GM21717 (cell line): ENCODE measurements around the gene TBC1D4.

Experiments used
- ATAC-seq: cut with Tn5 transposase; IDR thresholded peaks from one replicate; pipeline ENCODE4 v1.9.1; 2021; ENCODE audit warnings: mild to moderate bottlenecking, moderate library complexity; ENCODE audit not compliant: unreplicated experiment

Gene TBC1D4, protein sequence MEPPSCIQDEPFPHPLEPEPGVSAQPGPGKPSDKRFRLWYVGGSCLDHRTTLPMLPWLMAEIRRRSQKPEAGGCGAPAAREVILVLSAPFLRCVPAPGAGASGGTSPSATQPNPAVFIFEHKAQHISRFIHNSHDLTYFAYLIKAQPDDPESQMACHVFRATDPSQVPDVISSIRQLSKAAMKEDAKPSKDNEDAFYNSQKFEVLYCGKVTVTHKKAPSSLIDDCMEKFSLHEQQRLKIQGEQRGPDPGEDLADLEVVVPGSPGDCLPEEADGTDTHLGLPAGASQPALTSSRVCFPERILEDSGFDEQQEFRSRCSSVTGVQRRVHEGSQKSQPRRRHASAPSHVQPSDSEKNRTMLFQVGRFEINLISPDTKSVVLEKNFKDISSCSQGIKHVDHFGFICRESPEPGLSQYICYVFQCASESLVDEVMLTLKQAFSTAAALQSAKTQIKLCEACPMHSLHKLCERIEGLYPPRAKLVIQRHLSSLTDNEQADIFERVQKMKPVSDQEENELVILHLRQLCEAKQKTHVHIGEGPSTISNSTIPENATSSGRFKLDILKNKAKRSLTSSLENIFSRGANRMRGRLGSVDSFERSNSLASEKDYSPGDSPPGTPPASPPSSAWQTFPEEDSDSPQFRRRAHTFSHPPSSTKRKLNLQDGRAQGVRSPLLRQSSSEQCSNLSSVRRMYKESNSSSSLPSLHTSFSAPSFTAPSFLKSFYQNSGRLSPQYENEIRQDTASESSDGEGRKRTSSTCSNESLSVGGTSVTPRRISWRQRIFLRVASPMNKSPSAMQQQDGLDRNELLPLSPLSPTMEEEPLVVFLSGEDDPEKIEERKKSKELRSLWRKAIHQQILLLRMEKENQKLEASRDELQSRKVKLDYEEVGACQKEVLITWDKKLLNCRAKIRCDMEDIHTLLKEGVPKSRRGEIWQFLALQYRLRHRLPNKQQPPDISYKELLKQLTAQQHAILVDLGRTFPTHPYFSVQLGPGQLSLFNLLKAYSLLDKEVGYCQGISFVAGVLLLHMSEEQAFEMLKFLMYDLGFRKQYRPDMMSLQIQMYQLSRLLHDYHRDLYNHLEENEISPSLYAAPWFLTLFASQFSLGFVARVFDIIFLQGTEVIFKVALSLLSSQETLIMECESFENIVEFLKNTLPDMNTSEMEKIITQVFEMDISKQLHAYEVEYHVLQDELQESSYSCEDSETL (N-terminal part only)

DNA sequence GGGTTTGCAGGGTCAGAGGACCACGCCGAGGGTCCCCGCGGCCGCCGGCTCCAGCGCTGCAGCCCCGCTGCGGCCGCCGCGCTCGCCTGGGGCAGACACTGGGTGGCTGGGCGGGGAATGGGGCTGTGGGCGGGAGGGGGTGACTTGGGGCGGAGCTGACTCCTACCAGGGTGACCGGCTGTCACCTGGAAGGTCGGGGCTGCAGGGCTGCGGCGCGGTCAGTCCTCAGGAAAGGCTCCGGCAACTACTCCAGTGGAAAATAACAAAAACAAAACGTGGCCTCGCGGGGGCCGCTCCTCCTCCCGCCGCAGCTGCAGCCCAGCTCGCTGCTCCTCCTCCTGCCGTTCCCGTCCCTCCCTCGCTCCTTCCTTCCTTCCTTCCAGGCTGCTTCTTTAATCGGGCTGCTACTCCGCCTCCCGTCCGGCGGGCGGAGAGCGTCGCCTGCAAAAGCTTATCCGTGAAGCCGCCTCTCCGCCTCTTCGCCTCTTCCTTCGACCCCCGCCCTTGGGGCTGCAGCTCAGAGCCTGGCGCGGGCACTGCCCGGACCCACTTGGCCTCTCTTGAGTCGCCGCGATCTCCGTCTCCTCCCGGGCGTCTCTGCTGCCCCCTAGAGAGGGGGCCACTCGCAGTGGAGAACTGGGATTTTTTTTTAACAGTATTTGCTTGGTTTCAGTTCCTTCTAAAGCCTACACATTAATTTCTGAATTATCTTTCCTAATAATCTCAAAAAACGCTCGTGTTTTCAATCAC is at the start of gene TBC1D4:
Gene TBC1D4, minus strand, starts transcription at position 100 of the 750 bp plus-strand sequence. CDS start 402 bp downstream, outside the sequence.
- ATAC-seq = peak; percentile 77

DNA sequence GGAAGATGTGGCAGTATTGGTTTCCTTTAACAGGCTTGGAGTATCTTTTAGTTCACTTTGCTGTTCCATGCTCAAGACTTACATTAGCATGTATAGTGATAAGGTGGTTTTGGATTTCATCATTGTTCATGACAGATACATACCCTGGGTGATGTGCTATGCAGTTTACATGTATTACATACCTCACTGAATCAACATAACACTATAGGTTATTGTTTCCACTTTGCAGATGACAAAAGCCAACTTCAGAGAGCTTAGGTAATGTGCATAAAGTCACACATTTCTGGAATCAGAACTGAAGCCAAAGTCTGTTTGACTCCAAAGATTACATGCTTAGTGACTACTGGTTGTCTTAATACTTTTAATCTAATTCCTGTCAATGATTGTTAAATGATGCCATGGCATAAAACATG is 48.6 kb upstream of the TBC1D4 start:
- ATAC-seq = peak; percentile 59

DNA sequence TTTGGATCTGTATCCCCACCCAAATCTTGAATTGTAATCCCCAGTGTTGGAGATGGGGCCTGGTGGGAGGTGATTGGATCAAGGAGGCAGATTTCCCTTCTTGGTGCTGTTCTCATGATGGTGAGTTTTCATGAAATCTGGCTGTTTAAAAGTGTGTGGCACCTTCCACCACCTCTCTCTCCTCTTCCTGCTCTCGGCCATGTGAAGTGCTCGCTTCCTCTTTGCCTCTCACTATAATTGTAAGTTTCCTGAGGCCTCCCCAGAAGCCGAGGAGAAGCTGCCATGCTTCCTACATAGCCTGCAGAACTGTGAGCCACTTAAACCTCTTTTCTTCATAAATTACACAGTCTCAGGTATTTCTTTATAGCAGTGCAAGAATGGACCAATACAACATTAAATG is 40.0 kb upstream of the TBC1D4 start:
- ATAC-seq = no peak

DNA sequence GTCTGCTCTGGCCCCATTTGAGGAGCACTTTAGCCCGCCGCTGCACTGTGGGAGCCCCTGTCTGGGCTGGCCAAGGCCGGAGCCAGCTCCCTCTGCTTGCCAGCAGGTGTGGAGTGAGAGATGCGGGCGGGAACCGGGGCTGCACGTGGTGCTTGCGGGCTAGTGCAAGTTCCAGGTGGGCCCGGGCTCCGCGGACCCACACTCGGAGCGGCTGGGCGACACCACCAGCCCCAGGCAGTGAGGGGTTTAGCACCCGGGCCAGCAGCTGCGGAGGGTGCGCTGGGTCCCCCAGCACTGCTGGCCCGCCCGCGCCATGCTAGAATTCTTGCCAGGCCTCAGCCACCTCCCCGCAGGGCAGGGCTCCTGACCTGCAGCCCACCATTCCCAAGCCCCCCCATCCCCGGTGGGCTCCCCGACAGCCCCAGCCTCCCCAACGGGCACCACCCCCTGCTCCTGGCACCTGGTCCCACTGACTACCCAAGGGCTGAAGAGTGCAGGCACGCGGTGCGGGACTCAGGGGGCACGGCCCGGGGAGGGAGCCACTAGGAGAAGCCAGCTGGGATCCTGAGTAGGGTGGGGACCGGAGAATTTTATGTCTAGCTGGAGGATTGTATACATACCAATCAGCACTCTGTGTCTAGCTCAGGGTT is 36.6 kb upstream of the TBC1D4 start:
- no peak for ATAC-seq

DNA sequence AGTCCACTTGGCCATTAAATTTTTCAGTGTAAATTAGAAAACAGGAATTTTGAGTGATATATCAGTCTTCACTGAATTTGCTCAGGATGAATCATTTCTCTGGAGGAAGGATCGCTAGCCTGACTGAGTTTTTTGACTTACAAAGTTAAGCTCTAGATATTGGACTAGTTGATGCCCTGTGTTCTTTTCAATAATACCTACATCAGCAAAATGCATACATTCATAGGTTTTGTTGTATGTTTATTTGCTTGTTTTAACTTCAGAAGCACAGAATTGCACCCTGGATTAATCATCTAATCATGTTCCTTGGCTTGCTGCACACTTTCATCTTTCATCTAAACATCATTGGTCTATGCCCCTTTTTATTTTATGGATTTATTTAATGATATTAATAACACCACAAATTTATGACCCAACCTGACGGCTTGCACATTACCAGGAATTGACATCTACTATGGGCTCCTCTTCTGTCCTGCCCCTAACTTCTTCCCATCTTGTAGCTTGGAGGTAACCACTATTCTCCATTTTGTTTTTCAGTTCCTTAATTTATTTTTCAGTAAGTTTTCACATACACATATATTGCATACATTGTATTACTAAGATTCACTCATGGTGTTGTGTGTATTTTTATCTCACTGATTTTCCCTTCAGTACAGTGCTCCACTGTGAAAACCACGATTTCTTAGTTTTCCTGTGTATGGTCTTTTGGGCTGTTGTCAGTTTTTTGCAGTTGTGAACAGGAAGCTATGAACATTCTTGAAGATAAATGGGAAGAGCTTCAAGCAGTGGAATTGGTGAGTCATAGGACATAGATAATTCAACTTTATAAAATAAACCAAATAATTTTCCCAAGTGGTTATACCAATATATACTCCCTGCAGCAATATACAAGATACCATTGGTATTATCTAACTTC is 32.4 kb upstream of the TBC1D4 start:
- ATAC-seq = no peak

DNA sequence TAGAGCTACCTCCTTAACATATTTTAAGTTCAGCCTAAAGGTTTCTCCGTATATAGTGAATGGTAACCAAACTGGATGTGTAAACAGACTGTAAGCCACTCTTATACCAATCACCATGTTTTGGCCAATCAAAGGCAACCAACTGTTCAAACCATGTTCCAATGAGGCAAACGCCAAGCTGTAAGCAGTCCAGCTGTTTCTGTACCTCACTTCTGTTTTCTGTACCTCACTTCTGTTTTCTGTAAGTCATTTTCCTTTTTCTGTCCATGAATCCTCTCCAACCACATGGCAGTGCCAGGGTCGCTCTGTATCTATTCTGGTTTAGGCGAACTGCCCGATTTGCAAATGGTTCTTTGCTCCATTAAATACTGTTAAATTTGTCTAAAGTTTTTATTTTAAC is 31.3 kb upstream of the TBC1D4 start:
- ATAC-seq = no peak

DNA sequence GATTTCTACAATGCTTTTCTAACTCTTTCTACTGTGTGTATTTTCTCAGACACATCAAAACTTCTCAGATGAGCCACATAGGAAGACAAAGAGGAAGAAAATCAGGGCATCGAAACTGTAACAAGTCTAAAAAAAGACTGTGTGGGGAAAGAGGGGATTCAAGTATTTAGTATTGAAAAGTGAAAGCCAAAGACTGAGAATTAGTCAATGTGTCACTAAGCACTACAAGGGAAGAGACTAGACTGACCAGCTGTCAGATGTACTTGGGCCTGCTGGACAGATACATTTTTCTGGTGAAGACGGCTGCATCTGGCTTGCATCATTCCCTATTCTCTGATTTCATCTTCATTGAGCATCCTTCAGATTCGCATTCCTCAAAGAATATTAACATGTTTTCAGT is 30.3 kb upstream of the TBC1D4 start:
- peak; percentile 92 for ATAC-seq

DNA sequence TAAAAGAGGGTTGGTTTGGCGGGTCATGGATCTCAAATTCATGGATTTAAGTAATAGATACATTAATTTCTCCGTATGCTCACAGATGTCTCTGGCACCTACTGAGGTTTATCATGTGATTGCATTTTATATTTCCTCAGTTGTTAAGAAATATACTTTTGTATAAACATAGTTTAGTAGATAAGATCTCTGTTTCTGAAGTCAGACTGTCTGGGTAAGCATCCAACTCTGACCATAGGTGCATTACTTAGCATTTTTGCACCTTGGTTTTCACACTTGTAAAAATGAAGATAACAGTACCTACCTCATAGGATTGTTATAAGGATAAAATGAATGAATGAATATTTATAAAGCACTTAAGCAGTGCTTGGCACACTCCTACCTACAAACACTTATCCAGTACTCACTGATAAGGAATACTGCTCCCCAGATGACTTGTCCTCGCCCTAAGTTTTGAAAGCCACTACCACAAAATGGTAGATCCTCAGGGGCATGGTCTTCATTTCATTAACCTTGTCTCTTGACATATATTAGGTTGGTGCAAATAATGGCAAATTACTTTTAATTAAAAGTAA is 29.2 kb upstream of the TBC1D4 start:
- ATAC-seq = no peak

DNA sequence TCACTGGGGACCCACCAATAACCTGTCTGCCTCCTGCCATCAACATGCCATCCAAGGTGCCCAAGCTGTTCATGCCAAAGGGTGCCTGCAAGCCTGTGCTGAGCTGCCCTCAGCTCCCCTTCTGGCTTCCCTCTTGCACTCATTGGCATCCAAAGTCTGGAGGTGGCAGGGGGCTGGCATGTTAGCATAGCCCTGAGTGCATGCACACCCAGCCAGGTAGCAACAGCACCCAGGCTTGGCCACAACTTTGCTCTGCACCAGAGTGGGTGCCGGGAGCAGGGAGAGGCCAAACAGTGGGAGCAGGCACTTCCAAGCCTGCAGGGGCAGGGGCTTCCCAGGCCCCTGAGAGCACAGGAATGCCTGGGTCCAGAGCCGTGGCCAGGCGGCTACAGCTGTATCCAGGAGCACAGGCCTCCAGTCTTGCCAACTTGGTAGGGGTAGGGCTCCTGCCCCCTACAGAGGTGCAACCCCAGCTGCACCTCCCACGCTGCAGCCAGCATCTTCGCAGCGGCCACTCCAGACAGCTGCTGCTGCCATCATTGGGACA is 26.1 kb upstream of the TBC1D4 start:
- no peak for ATAC-seq

DNA sequence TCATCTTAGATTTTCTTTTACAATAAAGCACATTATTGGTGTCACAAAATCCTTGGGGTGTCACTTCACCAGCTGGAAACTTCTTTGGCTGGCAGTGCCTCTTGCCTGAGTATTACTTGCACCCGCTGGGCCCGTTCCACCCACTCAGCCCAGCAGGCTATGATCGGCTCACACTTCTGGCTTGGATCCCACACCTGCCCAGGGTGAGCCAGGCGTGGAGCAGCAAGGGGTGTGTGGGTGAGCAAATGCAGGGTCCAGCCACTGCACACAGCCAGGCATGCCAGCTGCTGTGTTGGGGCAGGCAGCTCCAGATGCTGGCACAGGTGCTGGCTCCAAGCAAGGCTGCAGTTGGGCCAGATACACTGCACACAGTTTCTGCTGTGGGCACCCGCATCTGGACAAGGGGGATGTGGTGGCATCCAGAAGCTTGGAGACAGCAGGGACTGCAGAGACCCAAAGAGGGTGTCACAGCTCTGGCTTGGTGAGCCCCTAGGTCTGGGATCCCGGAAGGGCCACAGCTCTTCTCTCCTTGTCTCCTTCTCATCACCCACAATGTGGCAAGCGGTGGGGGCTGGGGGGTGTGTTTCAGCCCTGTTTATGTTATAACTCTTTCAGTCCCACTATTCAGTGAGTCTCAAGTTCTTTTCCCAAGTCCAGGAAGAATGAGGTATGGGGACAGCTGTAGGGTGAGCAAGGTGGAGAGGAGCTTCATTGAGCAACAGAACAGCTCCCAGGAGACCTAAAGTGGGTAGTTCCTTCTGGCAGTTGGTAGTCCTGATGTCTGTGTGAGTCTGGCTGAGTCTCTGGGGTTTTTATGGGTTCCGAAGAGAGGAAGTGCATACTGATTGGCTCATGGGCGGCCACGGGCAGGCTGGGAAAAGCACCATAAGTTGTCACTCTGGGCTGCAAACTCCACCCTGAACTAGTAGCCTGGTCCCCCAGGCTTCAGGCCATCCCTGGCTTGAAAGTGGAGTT is 25.3 kb upstream of the TBC1D4 start:
- ATAC-seq = no peak

DNA sequence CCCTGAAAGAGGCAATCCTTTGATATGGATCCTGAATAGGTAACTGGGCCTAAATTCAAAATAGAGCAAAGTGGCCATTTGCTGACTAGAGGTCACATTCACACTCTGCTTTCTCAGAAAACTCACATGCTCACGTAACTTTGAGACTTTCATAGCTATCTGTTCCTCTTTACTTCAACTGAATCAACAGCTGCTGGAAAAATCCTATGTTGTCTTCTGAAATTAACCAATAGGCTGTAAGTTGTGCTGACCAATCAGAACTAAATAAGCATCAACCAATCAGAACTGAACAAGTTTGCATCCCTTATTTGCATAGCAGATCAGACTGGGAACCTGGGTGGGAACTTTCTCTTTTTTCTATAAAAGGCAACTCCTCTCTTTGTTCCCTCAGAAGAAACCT is 24.0 kb upstream of the TBC1D4 start:
- ATAC-seq = no peak

DNA sequence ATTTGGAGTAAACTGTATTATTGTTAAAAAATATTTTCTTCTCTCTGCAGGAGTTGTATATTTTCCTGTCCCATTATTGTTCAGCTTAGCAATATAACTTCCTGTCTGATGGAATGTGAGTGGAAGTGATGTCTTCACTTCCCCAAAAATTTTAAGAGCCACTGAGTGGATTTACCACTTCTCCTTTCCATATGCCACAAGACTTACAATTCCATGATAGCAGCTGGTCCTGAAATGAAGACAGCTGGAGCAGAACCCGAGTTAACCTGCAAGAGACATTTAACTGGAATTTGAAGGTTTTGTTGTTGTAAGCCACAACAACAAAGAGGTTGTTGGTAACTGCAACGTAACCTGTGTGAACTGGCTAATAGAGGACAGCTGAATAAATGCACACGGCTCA is 23.4 kb upstream of the TBC1D4 start:
- ATAC-seq = no peak

DNA sequence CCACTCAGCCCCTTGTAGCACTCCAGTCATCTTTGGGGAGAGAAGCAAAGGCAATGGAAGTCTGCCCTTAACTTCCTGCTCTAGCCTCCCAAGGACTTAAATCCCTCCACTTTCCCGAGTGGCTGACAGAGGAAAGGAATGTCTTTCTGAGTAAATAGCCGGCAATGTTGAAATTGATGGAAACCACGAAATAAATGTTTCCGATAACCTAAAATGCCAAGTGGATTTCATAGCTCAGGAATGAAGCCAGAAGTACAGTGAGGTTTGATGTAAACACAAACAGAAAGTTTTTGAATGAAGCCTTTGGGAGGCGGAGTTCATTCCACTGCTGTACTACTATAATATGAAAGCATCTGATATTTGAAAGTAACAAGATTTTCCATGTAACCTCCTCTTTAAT is 14.0 kb upstream of the TBC1D4 start:
- no peak for ATAC-seq

DNA sequence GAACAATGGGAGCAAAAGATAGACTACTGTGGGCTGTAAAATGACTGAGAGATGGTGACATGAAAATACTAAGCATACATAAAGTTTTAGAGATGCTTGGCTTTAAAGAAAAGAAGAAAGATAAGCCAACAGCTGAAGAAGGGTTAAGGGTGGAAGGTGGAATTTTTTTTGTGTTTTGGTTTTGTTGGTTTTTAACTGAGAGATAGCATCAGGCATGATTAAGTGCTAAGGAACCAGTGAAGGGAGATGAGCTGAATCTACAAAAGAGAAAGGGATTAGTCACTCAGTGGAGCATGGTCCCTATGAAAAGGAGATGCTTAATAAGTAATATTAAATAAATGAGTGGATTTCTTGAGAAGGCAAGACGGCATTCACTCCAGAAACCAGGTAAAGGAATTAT is 12.5 kb upstream of the TBC1D4 start:
- ATAC-seq = no peak

DNA sequence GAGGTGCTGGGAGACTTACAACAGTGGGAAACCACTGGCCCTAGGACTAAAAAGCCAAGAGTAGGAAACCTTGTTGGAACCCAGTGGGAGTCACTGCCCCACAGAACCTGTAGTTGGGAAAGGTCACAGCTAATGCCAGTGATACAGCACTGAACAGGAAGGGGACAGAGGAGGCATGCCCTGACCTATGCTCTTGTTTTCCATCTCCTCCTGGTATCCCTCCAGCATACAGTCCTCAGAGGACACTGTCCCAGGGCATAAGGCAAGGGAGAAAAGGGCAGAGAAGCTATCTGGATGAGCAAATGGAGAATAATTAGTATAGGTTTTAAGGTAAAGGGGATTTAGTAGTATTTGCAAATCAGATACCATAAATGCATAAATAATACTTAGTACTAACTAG is 11.2 kb upstream of the TBC1D4 start:
- no peak for ATAC-seq

DNA sequence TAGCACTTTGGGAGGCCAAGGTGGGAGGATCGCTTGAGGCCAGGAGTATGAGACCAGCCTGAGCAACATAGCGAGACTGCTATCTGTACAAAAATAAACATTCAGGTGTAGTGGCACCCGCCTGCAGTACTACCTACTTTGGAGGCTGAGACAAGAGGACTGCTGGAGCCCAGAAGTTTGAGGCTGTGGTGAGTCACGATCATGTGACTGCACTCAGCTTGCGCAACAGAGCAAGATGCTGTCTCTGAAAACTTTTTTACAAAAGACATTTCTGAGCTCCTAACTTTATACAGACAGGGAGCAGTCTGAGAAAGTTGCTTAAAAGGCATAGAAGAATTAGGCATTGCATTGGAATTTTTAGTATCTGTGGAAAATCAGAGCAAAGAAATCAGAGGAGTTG is 10.4 kb upstream of the TBC1D4 start:
- ATAC-seq = no peak

DNA sequence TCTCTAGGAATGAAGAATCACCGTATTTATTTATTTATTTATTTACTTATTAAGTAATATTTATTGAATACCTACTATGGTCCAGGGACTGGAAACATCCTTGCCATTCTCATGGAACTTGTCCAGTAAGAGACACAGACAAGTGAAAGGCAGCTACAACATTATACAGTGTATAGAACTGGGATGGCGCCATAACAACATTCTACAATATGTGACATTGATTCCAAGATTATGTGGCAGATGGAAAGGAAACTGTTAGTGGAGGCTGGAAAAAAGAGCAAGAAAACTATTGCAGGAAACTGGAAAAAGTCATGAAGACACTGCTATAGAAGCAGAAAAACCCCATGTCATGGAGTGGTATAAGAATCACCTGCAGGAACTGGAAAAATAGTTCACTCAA is 9.4 kb upstream of the TBC1D4 start:
- ATAC-seq = no peak
